Measurements from ENCODE around the gene DRC3. TPM values are rescaled to one million over a fixed set of nuclear protein-coding genes. Genes with fewer than 3 reads are reported as not detected.

DRC3 gene
- total RNA-seq, 1 donor from 2014 or later = 3.1 TPM

- DNase-seq = no peak
Observed at GRCh38 chr17:18056214-18056613, 83.6 kb downstream of the DRC3 start.

GRCh38 chr17:18059283-18059682 lies 86.6 kb downstream of the DRC3 start:
- DNase-seq = no peak

DNA sequence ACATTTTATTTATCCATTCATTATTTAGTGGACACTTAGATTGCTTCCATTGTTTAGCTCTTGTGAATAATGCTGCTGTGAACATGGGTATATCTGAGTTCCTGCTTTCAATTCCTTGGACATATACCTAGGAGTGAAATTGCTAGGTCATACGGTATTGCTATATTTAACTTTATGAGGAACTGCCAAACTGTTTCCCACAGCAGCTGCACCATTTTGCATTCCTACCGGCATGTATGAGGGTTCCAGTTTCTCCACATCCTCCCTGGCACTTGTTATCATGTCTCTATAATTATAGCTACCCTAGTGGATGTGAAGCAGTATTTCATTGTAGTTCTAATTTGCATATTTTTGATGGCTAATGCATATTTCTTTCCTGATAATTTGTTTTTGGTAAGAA lies 91.4 kb downstream of the DRC3 start:
- no peak for DNase-seq

GRCh38 chr17:18065546-18065945 lies 92.9 kb downstream of the DRC3 start:
- DNase-seq = no peak

Other genes with a start within 250 kb of the DRC3 start
- gene SREBF1, start 135.9 kb upstream of the DRC3 start, total RNA-seq = 89.3 TPM
- gene TOM1L2, start 462 bp upstream of the DRC3 start, total RNA-seq = 27.1 TPM
- gene ATPAF2, start 66.3 kb downstream of the DRC3 start, total RNA-seq = 13.3 TPM
- 7.4 TPM for gene GID4, start 66.5 kb downstream of the DRC3 start, total RNA-seq
- gene DRG2, start 115.1 kb downstream of the DRC3 start, total RNA-seq = 20.4 TPM
- gene MYO15A, start 135.9 kb downstream of the DRC3 start, total RNA-seq = 0.59 TPM
- 48.7 TPM for gene ALKBH5, start 211.0 kb downstream of the DRC3 start, total RNA-seq

Data from skin of body (tissue), 2 donors.